Measurements from ENCODE around the gene ANOS1.

ANOS1 gene

GRCh38 chrX:8755116-8755515, 23.2 kb upstream of the ANOS1 start:
- TF ChIP-seq CTCF (IDR thresholded peaks at IDR 0.05; ENCODE audit: low read depth, low read length, missing control alignments): peak; percentile 29
- in situ Hi-C loops (cut with HindIII; ENCODE audit: low sequenced_read_pairs): no loop called here
- DNase-seq (ENCODE audit: low read depth): no peak
- no peak overlapping the region for H3K4me3 ChIP-seq (ENCODE audit: low read depth, low read length)

- in situ Hi-C loops (cut with HindIII; ENCODE audit: low sequenced_read_pairs): no loop called here
- no peak overlapping the region for H3K4me3 ChIP-seq (ENCODE audit: low read depth, low read length)
- DNase-seq (ENCODE audit: low read depth): no peak
- no peak for TF ChIP-seq CTCF (IDR thresholded peaks at IDR 0.05; ENCODE audit: low read depth, low read length, missing control alignments)
Observed at GRCh38 chrX:8749697-8750096, 17.8 kb upstream of the ANOS1 start.

- no peak for DNase-seq (ENCODE audit: low read depth)
- H3K4me3 ChIP-seq (ENCODE audit: low read depth, low read length): no peak overlapping the region
- in situ Hi-C loops (cut with HindIII; ENCODE audit: low sequenced_read_pairs): no loop called here
- TF ChIP-seq CTCF (IDR thresholded peaks at IDR 0.05; ENCODE audit: low read depth, low read length, missing control alignments): peak; percentile 66
Observed at GRCh38 chrX:8748855-8749254, 16.9 kb upstream of the ANOS1 start.

GRCh38 chrX:8743126-8743732, 11.3 kb upstream of the ANOS1 start:
- in situ Hi-C loops (cut with HindIII; ENCODE audit: low sequenced_read_pairs): no loop called here
- peak; percentile 63 for TF ChIP-seq CTCF (IDR thresholded peaks at IDR 0.05; ENCODE audit: low read depth, low read length, missing control alignments)
- DNase-seq (ENCODE audit: low read depth): no peak
- H3K4me3 ChIP-seq (ENCODE audit: low read depth, low read length): no peak overlapping the region

GRCh38 chrX:8741981-8742380, 10.0 kb upstream of the ANOS1 start:
- no peak overlapping the region for H3K4me3 ChIP-seq (ENCODE audit: low read depth, low read length)
- no peak for DNase-seq (ENCODE audit: low read depth)
- in situ Hi-C loops (cut with HindIII; ENCODE audit: low sequenced_read_pairs): no loop called here
- TF ChIP-seq CTCF (IDR thresholded peaks at IDR 0.05; ENCODE audit: low read depth, low read length, missing control alignments): no peak

GRCh38 chrX:8738588-8739189, 6.8 kb upstream of the ANOS1 start:
- TF ChIP-seq CTCF (IDR thresholded peaks at IDR 0.05; ENCODE audit: low read depth, low read length, missing control alignments): peak; percentile 49
- H3K4me3 ChIP-seq (ENCODE audit: low read depth, low read length): no peak overlapping the region
- in situ Hi-C loops (cut with HindIII; ENCODE audit: low sequenced_read_pairs): no loop called here

More at GRCh38 chrX:8738588-8739189, 6.8 kb upstream of the ANOS1 start:
- DNase-seq (ENCODE audit: low read depth): peak; percentile 31

Measured in astrocyte of the cerebellum (primary cell).